ENCODE results near the gene MICU2. TPM values are rescaled to one million over a fixed set of nuclear protein-coding genes. Genes with fewer than 3 reads are reported as not detected.

MICU2 gene
- total and polyA plus RNA-seq, 7 donors, result 23.1 to 104 (median 45.9) TPM

DNA sequence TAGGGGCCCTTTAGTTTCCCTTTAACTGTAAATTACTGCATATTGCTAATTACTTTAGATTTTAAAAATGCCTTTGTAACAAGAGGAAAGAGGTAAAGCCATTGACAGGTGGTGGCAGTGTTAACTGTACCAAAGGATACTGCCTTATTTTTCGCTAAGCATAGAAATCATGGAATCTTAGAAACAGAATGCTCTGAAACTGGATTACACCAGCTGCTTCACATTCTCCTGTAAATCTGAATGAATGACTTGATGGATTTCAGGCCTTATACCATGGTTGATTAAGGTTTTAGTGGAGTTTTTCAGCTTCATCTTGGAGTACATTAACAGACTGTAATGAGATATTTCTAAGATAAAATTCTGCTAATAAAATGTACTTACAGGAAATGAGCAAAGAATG, 25.2 kb downstream of the MICU2 start:
- peaks cover 0 to 3% (median 0%) of the 10 kb centered on the region in 4 donors for H3K9me3 ChIP-seq
- WGBS, 2 donors, result 51 to 100% methylated on average over 1 of the region's 1 CpG
- TF ChIP-seq POLR2A (IDR thresholded peaks at IDR 0.05), result no peak
- no peak for TF ChIP-seq EP300 (IDR thresholded peaks at IDR 0.05)
- TF ChIP-seq, protein P1, sequence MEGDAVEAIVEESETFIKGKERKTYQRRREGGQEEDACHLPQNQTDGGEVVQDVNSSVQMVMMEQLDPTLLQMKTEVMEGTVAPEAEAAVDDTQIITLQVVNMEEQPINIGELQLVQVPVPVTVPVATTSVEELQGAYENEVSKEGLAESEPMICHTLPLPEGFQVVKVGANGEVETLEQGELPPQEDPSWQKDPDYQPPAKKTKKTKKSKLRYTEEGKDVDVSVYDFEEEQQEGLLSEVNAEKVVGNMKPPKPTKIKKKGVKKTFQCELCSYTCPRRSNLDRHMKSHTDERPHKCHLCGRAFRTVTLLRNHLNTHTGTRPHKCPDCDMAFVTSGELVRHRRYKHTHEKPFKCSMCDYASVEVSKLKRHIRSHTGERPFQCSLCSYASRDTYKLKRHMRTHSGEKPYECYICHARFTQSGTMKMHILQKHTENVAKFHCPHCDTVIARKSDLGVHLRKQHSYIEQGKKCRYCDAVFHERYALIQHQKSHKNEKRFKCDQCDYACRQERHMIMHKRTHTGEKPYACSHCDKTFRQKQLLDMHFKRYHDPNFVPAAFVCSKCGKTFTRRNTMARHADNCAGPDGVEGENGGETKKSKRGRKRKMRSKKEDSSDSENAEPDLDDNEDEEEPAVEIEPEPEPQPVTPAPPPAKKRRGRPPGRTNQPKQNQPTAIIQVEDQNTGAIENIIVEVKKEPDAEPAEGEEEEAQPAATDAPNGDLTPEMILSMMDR (IDR thresholded peaks at IDR 0.05), result no peak
- TF ChIP-seq POLR2AphosphoS5 (IDR thresholded peaks at IDR 0.05), result no peak
- no peaks in the 10 kb centered on the region for H3K36me3 ChIP-seq
- no peak overlapping the region for H3K4me3 ChIP-seq
- DNase-seq, result no peak
- H3K4me1 ChIP-seq, result no peaks in the 10 kb centered on the region
- intact Hi-C loops (cut with DNase I), result no loop called here
- H3K27me3 ChIP-seq, result no peaks in the 10 kb centered on the region
- no peak overlapping the region for H3K27ac ChIP-seq

GRCh38 chr13:21576426-21576825, 27.5 kb downstream of the MICU2 start:
- Histone ChIP-seq H3K27me3 (no peaks in the 10 kb centered on the region), H3K9me3 (no peaks in the 10 kb centered on the region)

DNA sequence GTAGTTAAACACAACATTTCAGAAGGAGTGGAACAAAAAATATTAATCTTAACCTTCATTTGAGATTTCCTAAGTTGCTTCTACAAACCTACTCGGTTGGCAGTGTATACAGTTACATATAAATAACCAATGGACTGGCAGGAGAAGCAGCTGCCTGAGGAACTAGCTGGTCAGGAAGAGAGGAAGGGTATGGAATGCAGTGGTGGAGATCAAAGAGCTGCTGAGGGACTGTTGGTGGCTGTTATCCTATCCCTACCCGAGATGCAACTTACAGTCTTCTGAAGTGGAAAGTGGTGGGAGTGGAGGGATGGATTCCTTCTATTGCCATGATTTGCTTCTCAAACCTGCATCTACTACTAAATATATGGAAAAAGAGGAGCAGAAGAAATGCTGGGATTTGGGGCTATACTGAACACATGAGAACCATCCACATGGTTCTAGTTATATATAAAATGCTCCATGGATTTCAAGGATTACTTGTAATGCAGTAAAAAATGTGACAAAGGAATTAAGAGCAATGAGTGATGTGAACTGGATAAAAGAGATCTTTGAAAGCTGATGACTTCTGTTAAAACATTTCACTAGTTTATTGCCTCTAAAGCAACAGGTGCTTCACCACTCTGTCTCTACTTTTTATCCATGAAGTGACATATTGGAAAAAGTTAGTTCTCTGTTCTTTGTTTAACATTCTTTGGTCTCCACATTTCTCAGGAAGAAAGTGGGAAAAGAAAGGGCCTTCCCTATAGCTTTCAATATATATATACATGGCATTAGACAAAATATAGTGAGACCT, 29.9 kb downstream of the MICU2 start:
- no peaks in the 10 kb centered on the region for H3K27me3 ChIP-seq
- no peaks in the 10 kb centered on the region for H3K9me3 ChIP-seq
- intact Hi-C loops (cut with DNase I), result no loop called here
- 89 to 90% methylated on average over 2 of the region's 2 CpGs for WGBS, 2 donors
- no peak overlapping the region for H3K27ac ChIP-seq
- TF ChIP-seq POLR2A (IDR thresholded peaks at IDR 0.05), result no peak
- no peak for TF ChIP-seq EP300 (IDR thresholded peaks at IDR 0.05)
- TF ChIP-seq, protein P1 (IDR thresholded peaks at IDR 0.05), result no peak
- TF ChIP-seq POLR2AphosphoS5 (IDR thresholded peaks at IDR 0.05), result no peak
- no peak overlapping the region for H3K4me3 ChIP-seq
- peaks cover 0 to 8% (median 4%) of the 10 kb centered on the region in 4 donors for H3K4me1 ChIP-seq
- no peak for DNase-seq
- no peaks in the 10 kb centered on the region for H3K36me3 ChIP-seq

More at GRCh38 chr13:21576426-21576825, 27.5 kb downstream of the MICU2 start:
- H3K4me1 ChIP-seq, result no peaks in the 10 kb centered on the region
- no peak for TF ChIP-seq POLR2AphosphoS5 (IDR thresholded peaks at IDR 0.05)
- TF ChIP-seq, protein P1 (IDR thresholded peaks at IDR 0.05), result no peak
- TF ChIP-seq EP300 (IDR thresholded peaks at IDR 0.05), result no peak
- no peak for TF ChIP-seq POLR2A (IDR thresholded peaks at IDR 0.05)
- intact Hi-C loops (cut with DNase I), result no loop called here
- no peaks in the 10 kb centered on the region for H3K36me3 ChIP-seq
- no peak overlapping the region for H3K4me3 ChIP-seq
- H3K27ac ChIP-seq, result no peak overlapping the region
- no peak for DNase-seq

GRCh38 chr13:21569686-21570085, 34.3 kb downstream of the MICU2 start:
- Histone ChIP-seq H3K27me3 (no peaks in the 10 kb centered on the region), H3K9me3 (no peaks in the 10 kb centered on the region), H3K27ac (no peak overlapping the region), H3K4me3 (no peak overlapping the region), H3K4me1 (peaks cover 0 to 8% (median 4%) of the 10 kb centered on the region in 4 donors), H3K36me3 (peaks cover 0 to 18% (median 3%) of the 10 kb centered on the region in 4 donors)
- intact Hi-C loops (cut with DNase I), result no loop called here
- DNase-seq, result no peak
- TF ChIP-seq POLR2A (IDR thresholded peaks at IDR 0.05), result no peak
- TF ChIP-seq POLR2AphosphoS5 (IDR thresholded peaks at IDR 0.05), result no peak
- no peak for TF ChIP-seq EP300 (IDR thresholded peaks at IDR 0.05)
- TF ChIP-seq, protein P1 (IDR thresholded peaks at IDR 0.05), result no peak
- 95% methylated on average over 3 of the region's 3 CpGs for WGBS, 2 donors
